HG03108 (cell line): ENCODE data around the gene RNF169.
"Not testable (repeated sequence)": the region's sequence is repeated elsewhere in the genome, so short reads cannot be mapped to it uniquely, and the experiment has no call there.

Experiments used
- ATAC-seq: cut with Tn5 transposase; IDR thresholded peaks from one replicate; pipeline ENCODE4 v1.9.1; 2021; ENCODE audit warnings: moderate library complexity; ENCODE audit not compliant: unreplicated experiment

Gene RNF169

DNA sequence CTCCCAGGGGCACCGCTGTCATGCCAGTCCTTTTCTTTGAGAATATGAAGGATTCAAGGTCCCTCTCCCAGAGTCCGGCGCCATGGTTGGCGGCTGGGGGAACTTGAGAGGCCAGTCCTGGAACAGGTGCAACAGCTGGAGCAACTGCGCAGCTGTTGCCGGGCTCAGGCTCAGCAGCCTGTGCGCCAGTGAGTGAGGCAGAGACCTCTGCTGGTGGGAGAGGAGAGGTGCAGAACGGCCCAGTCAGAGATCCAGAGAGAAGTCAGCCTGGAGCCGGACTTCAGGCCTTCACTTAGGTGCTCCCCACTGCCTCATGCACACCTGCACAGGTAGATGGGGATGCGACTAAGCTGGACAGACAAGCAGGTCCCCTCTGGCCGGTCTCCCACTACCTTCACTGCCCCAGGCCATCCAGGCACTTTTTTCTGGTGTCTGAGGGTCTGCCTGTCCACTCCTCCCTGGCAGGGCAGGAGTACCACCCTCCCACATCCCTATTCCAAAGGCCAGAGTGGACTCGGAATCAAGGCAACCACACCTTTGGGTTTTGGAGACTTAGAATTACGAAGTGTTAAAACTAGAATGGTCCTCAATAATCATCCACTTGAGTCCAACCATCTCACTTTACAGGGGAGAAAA is 22.0 kb upstream of the RNF169 start:
- ATAC-seq, result peak; percentile 84

DNA sequence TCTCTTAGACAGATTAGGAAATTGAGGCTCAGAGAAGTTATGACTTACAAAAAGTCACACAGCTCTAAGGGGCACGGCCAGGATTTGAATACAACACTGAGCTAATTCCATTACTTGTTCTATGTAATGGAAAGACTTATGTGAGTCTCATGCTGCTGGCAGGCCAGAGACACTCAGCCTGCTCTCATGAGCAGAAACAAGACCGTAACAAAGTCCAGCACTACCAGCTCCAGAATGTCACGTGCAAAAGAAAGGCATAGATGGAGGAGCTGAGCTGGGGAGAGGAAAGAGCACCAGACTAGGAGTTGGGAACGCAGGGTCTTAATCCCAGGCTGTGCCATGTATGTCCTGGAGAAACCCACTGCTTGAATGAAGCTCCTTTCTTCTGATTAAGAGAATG is 19.3 kb upstream of the RNF169 start:
- ATAC-seq, result no peak

DNA sequence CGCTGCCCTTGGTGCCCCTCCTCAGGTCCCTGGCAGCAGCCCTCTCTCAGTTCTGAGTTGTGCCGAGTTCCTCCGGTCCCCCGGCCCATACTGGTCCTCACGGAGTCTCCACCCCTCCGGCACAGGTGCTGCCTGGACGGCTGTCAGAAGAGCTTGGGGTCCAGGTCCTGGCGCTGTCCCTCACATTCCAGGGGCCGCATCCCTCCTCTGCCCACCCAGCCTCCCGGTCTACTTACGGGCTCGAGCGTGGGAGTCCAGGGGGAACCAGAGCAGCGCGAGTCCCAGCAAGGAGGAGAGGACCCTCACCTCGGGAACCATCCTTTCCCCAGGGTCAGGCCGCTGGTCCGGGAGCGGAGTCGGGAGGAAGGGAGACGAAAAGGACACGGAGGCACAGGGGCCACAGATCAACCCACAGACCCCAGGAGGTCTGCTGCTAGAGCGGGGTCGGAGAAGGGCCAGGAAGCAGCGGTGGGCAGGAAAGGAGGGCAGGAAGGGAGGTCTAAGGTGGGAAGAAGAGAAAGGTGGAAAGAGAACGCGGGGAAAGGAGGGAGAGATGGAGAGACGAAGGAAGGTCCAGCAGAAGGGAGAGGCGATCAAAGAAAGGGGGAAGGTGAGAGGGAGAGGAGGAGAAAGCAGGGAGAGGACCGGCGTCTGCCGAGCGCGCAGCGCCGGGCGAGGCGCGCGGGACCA is 17.9 kb upstream of the RNF169 start:
- no peak for ATAC-seq

DNA sequence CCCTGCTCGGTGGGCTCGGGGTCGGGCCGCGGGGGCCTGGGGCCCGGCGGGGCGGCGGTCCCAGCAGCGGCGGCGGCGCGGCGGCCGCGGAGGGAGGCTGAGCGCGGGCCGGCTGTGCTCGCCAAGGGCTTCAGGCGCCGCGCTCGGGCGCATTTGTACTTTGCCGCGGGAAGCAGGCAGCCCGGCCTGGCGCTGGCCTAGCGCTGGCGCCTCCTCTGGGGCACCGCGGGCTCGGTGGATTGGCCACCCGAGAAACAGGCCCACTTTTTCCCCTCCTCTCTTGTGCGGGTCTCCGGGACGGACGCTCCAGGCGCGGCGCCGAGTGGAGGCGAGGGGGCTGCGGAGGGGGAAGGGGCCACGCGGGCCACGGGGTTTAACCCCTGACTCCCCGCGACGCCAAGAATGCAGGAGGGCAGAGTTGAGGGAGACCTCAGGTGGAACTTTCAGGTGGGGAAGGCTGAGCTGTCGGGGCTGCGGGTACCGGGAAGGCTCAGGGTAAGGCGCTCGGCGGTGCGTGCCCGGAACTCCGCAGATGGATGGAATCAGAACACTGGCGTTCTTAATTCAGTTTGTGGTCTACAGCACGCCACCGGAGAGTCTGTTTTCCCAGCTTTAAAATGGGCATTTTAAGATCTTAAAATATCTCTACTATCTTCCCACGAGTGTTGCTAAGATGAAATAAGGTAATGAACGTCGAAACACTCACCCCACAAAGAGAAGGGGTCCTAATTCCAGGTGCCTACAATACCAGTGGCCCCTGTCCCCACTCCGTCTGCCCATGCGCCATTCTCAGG is 17.2 kb upstream of the RNF169 start, which contains the start of gene CHRDL2:
Gene CHRDL2, minus strand, starts transcription at position 126 of the 794 bp plus-strand sequence. CDS start 538 bp downstream, outside the sequence.
- no peak for ATAC-seq

DNA sequence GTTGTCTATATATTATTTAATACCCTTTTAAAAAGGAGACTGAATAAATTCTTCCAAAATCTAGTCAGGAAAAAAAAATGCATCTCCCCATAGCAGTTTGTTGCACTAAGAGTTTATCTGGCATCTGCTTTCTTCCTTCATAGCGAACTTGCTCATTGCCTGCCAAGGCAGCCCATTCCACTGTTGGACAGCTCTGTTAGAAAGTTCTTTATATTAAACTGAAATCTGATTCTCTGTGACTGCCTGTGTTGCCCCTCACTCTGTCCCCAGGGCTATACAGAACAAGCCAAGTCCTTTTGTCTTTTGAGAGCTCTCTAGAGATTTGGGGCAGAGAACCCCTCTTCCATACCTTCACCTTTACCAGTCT is 14.1 kb upstream of the RNF169 start:
- no peak for ATAC-seq

DNA sequence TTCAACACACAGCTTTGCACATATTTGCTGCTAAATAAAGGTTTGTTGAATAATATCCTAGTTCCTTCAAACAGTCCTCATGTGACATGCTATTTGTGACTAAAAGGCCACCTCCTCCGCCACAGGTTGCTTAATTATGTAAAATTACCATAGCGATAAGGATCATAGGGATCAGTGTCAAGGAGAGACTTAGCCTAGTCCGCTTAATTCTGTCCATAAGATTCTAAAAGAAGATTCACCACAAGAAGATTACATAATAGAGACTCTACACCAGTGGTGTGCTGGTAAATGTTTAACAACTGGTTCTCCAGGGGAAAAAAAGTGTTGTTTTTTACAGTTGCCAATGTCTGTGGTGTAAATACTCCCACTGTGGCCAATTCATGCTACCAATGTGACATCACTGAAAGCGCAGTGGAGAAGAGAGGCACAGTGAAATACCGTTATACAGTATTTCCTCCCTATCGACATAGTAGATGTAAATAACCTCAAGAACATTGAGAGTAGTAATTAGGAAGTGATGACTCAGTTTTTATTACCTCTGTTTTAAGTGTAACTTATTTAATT is 13.2 kb upstream of the RNF169 start:
- ATAC-seq, result no peak

DNA sequence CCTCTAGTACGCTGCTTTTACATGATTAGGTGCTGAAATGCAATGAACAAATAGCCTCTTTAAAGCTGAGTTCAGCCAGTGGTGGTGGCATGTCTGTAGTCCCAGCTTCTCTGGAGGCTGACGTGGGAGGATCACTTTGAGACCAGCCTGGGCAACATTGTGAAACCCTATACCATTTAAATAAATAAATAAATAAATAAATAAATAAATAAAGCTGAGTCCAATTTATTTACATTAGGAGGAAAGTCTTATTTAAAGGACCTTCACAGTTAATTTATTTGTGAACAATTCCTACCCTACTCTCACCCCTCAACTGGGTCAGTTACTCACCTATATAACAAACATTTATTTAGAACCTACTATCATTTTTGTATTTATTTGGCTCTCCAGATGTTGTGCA is 12.6 kb upstream of the RNF169 start:
- no peak for ATAC-seq

DNA sequence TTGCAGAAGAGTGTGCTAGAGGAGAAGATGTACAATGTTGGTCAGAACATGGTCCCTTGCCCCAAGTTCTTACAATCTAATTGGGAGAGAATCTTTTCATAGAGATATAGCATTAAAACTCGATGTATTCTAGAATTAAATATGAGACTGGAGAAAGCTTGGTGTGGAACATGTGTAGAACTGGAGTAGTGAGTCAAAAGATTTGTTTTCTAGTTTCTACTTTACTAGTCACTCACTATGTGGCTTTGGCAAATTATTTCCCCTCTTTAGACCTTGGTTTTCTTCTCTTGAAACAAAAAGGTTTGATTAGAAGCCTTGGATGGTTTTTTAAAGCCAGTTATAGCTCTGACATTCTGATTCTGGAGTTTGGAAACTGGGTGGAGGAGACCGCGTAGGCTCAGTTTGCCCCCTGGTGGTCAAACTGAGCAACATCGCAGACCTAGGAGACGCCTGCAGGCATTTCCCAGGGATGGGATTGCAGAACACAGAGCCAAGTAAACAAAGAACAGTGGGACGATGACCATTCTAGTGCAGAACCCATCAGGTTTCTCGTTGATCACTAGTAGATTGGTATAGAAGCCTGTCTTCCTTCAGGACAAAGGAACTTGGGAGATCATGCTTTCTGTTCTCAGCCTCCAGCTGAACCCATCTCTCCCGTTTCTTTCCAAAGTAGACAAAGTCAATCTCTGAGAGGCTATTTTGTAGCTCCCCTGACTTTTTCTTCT is 8.9 kb upstream of the RNF169 start:
- no peak for ATAC-seq

DNA sequence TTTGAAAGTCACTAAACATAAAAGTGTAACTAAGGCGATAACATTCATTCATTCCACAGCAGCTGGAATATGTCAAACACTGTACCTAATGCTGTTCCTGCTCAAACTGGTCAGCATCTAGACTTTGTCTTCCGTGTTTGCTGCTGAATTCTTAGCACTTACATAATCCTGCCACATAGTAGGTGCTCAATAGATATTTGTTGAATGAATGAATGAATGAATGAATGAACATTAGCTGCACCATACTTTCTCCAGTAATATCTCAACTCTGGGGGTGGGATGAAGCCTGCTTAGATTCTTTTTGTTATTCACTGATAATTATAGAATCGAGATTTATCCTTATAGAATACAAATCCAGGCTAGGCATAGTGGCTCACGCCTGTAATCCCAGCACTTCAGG is 6.6 kb upstream of the RNF169 start:
- no peak for ATAC-seq

DNA sequence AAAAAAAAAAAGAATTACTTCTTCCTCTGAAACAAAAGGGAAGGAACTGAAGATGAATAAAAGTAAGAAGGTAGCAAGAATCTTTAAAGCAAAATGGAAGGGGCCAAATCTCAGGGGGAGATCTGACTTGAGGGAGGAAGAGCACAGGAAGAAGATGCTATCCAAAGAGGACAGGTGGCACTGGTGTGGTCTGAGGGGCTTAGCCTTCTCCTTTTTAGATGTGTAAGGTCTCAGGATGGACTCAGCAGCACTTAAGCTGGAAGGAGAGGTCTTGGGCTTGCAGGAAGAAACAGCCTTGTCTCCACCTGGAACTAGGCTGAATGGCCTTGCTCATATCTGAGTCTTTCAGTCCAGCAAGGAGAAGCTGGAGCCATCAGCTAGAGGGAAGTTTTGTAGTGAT is 5.0 kb upstream of the RNF169 start:
- ATAC-seq, result no peak

DNA sequence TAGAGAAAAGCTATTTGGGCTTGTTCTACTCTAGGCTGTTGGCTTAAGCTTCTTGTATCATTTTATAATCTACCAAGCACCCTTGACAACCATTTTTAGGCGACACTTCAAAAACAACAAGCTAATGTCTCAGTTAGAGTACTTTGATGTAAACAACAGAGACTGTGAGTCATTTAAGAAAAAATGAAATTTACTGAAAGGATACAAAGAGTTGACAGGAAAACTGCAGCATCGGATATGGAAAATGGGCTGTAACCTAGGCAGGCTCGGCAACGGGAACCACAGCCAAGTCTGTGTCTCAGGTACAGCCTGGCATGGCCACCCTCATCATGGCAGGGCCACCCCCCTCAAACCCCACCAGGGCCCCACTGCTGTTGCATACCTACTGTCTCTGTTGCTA is 4.4 kb upstream of the RNF169 start:
- ATAC-seq, result no peak

DNA sequence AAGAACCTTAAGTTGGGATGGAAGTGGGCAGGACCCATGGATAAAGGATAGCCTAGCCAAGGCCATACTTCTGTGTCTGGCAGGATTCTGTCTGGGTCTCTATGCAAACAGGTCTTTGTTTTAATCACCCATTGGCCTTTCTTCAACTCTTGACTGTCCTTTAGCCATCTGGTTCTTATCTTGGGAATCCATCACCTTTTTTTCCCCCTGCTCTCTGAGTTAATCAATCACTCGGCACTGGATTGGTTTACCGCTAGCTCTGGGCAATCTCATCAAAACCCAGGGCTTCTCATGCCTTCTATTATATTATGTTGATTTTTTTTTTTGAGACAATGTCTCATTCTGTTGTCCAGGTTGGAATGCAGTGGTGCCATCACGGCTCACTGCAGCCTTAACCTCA is 1.8 kb upstream of the RNF169 start:
- ATAC-seq, result no peak

DNA sequence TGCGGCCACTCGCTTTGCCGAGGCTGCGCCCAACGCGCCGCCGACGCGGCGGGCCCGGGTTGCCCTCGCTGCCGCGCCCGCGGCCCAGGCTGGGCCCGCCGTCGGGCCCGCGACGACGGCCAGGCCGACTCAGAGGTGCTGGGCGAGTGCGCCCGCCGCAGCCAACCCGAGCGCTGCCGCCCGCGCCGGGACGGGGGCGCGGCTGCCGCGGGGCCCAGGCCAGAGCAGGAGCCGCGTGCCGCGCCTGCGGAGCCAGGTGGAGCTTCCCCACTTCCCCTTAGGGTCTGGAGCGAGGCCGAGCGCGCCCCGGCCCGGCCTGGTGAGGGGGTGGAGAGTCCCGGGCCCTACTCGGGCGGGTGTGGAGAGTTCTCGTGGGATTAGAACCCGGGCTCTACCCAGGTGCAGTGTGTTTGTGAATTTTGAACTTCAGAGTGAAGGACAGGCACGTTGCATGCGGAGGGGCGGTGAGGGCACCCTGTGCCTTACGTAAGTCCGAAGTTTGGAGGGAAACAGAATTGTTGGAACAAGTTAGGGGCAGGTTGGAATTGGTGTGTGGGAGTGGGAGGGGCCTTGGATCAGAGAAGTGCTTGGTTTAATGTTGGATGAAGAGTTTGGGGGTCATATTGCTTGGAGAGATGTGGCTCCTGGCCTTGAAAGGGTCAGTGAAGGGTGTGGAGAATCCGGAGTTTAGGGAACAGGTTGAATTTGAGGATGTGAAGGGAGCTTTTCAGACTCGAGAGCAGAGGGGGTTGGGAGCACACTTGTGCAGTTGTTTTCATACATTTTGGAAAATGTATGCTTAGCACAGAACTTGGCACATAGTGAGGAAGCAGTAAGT is 697 bp downstream of the RNF169 start:
- peak; percentile 35 for ATAC-seq

DNA sequence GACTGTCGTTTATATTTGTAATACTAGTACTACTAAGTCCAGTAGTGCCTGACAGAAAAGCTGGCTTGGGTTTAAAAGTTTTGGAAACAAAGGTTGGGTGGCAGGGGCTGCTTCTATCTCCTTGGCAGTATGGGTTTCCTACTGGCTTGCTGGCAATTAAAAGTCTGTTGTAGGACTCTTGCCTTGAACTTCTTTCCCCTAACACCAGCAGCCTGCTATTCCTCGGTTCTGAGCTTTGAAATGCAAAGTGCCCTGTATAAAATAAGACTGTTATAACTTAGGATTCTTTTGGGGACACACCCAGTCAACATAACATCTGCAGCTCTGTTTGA is 1.3 kb downstream of the RNF169 start:
- no peak for ATAC-seq

DNA sequence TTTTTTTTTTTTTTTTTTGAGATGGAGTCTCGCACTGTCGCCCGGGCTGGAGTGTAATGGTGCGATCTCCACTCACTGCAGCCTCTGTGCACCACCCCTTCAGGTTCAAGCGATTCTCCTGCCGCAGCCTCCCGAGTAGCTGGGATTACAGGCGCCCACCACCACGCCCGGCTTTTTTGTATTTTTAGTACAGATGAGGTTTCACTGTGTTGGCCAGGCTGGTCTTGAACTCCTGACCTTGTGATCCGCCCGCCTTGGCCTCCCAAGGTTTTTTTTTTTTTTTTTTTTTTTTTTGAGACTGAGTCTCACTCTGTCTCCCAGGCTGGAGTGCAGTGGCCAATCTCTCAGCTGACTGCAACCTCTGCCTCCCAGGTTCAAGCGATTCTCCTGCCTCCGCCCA is 1.9 kb downstream of the RNF169 start:
- not testable (repeated sequence) for ATAC-seq

DNA sequence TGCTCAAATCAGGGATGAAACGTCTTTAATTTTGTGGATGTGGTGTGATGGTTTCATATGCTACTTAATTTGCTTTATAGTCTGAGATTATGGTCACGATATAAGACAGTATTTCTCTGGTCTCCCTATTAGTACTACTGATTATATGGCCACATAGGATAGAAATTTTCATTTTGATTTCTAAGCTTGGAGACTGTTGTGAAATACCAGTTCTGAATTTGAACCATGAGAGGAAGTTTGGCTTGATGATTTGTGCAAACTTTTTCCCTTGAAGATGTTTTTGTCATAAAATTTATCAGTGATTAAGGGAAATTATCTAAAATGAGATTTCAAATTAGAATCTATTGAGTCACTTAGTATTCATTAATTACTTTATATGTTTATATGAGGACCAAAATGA is 2.7 kb downstream of the RNF169 start:
- no peak for ATAC-seq

DNA sequence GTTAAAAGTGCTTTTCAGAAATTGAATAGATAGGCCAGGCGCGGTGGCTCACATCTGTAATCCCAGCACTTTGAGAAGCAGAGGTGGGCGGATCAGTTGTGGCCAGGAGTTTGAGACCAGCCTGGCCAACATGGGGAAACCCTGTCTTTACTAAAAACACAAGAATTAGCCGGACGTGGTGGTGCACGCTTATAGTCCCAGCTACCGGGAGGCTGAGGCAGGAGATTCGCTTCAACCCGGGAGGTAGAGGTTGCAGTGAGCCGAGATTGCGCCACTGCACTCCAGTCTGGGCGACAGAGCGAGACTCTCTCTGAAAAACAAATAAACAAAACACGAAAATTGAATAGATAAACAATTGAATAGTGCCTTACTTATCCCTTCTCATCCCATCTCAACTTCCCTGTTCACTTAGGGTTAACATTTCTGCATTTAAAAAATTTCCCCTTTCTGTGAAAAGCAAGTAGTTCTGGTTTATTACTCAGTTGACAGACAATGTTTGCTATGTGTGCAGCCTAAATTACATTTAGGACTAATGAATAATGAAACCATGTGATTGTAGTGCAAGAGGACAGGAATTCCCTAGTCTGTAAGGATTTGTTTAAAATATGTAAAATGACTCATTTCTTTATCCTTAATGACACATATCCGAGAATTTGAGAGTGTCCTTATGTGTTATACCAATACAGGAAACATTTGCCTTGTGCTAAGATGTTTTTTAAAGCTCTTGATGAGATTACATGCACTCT is 6.0 kb downstream of the RNF169 start:
- no peak for ATAC-seq

DNA sequence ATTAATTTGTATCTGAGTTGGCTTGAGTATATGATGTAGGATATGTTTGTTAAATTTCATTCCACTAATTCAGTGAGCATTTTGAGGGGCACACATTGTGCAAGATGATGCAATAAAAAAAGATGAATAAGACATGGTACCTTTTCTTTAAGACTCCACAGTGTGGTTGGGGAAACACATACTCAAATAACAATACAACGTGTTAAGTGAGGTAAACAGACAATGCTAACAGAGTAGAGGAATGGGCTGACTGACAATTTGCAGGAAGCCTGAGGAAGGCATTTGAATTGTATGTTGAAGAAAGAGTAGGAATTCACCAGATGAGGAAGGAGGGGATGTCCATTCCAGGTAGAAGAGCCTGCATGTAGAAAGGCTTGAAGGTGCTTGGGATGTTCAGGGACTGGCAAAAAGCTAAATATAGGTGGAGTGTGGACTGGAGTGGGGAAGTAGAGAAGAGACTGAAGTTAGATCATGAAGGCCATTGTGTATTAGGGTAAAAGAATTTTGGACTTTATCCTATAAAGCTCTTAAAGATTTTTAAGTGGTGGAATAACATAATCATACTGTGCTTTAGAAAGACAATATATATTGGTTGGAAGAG is 6.8 kb downstream of the RNF169 start:
- no peak for ATAC-seq

DNA sequence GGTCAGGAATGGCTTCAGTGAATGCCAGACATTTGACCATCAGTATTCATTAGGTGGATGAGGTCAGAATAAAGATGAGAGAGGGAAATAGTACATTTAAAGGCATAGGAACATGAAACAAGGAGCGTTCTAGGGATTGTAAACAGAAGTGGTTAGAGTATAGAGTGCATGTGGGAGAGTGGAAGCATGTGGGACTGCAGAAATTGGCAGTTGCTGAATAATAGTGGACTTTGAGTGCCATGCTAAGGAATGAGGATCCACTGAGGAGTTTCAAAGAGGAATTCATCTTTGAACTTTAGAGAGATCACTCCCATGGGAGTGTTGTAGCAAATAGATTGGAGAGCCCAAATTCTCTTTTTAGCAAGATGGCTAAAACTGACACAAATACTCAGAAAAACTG is 7.9 kb downstream of the RNF169 start:
- no peak for ATAC-seq
